ENCODE results near the gene BRF1.

- TF ChIP-seq CTCF (conservative IDR thresholded peaks at IDR 0.05; ENCODE audit: low read length) (no peak), EZH2phosphoT487 (IDR thresholded peaks at IDR 0.05; ENCODE audit: borderline replicate concordance, low read depth, low read length) (no peak)
Observed at GRCh38 chr14:105176513-105176912, 124.3 kb downstream of the BRF1 start.

Measured in OCI-LY7 (cell line).